Stimulated activated CD4-positive, alpha-beta T cell treated with anti-CD3 and anti-CD28 coated beads, Interleukin-2, amount 100 ng/mL, for 48 hours (primary cell): ENCODE results near the gene CAPN15.

Source experiments
- DNase-seq, 2 donors: peaks; one replicate each; pipeline ENCODE4 v3.0.0-alpha.2; 2020

The CAPN15 gene

DNA sequence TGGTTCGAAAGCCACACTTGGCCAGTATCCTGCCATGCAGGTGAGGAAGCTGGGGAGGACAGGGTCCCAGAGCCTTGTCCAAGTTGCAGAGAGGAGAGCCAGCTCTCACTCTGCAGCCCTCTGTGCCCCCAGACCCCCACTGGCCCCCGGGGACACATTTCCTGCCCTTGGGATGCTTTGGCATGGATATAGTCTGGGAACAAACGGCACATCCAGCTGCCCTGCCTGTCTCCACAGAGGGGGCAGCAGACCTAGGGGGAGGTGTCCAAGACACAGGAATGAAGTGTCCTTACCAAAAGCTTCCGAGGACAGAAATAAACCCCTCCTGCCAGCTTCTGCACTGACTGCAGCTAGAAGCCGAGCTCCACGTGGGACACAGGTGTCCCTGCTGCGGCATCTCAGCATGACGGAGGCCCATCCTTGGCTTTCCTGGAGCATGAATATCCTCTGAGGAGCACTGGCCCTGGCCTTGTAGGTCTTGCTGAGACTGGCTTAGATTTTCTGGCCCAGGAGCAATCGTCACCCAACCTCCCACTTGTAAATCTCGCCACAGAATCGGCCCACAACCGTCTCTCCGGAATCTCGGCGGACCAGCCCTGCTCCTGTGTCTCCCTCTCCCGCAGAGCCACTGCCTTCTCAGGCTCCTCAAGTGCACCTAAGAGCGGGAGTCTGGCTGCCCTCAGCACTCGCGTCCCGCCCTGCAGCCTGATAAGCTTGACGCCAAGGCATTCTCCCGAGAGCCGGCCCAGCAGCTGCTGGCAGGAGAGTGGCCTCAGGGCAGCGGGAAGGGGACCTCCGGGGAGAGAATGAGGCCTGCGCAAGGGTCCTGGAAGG, 1.1 kb upstream of the CAPN15 start:
- peak; percentile 19 to 21 for DNase-seq

DNA sequence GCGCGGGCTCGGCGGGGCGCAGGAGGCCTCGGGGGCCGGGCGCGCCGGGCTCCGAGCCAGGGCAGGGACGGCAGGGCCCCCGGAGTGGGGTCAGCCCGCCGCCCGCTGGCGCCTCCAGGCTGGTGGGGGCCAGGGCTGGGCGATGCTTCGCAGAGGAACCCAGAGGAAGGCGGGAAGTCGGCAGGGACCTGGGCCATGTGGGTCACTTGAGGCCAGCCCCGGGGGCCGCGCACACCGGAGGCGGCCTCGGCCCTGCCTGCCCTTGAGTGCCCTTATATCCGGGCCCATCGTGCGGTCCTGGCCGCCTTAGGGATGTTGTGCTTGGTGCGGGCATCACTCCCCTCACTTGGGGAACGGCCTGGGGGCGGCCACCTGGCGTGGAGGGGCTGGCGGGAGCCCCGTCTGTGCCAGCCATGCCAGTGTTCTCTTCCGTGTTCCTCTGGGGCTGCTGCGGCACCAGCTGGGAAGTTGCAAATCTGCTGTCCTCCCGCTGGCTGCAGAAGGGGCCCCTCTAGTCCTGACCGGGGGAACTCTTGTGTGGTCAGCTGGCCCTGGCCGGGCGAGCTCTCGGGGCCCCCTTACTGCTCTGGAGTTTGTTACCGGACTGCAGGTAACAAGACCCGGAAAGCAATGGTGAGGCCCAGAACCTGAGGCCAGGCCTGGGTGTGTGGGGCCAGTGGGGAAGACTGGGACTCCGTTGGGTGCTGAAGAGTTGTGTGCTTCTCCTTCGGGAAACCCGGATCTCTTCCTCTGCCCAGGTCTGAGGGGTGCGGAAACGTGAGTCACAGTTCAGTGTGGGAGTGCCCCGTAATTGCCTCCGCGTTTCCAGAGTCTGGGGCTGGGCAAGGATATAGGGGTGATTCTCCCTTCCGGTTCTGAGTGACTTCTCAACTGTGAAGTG, 849 bp downstream of the CAPN15 start:
- peak; percentile 25 to 35 for DNase-seq

DNA sequence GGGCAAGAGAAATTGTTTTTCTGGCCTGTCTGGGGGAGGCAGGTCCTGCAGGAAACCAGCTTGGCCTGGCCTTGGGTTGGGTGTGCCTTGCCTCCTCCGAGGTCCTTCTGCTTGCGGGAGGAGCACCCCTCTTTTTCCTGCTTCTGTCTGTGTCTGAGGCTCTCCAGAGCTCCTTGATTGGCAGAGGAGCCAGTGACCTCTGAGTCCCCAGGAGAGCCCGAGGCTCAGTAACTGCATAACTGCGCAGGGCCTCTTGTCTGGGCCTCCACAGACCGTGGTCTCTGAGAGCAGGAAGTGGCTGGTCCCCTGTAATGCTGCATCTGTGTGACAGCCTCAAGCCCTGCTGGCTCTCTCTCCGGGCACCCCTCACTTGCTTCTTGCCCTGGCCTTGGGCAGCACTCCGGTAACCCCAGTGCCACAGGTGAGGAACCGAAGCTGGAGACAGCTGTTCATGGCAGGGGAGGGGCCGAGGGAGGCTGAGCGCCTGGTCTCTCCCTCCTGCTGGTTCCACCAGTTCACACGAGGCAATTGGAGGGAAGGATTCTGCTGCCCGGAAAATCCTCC, 1.6 kb downstream of the CAPN15 start:
- no peak for DNase-seq

DNA sequence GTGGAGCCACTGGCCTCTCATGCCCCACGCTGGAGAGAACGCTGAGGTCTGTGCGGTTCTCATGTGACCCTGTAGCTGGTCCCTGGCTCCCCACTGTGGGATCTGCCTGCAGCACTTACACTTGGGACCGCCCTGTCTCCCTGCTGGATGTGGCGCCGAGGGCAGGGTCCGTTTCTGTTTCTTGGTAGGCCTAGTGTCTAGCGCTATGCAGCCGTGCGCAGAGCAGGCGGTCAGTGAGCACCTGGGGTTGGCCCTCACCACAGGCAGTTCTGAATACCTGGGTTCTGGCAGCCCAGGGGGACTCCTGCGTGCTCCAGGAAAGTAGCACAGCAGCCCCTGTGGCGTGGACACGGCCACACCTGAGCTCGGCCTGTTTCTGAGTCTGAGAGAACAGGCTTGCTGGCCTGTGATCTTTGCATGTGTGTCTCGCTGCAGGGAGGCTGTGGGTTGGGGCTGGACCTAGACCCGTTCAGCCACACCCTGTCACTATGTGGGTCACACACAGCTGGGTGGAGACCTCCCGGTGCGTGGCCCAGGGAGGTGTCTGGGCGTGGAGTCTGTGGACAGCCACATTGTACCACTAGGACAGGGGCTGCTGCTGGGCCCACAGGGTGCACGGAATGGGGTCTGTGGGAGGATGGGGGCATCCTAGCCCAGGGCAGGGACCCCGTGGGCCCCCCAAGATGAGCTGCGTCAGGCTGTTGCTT, 2.8 kb downstream of the CAPN15 start:
- no peak for DNase-seq

DNA sequence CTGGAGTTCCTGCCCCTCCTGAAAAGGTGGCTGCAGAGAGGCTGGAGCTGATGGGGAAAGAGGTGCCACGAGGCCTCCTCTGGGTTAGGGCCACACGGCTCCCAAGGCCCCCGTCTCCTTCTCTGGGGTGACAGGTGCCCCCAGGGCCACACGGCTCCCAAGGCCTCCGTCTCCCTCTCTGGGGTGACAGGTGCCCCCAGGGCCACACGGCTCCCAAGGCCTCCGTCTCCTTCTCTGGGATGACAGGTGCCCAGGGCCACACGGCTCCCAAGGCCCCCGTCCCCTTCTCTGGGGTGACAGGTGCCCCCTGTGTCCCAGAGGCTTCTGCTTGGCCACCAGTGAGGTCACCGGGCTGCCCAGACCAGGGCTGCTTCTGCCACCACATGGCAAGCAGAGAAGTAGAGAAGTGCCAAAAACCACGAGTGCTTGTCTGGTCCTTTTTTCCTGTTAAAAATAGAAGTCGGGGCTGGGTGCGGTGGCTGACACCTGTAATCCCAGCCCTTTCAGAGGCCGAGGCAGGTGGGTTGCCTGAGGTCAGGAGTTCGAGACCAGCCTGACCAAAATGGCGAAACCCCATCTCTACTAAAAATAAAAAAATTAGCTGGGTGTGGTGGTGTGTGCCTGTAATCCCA, 4.1 kb downstream of the CAPN15 start:
- DNase-seq, result no peak

DNA sequence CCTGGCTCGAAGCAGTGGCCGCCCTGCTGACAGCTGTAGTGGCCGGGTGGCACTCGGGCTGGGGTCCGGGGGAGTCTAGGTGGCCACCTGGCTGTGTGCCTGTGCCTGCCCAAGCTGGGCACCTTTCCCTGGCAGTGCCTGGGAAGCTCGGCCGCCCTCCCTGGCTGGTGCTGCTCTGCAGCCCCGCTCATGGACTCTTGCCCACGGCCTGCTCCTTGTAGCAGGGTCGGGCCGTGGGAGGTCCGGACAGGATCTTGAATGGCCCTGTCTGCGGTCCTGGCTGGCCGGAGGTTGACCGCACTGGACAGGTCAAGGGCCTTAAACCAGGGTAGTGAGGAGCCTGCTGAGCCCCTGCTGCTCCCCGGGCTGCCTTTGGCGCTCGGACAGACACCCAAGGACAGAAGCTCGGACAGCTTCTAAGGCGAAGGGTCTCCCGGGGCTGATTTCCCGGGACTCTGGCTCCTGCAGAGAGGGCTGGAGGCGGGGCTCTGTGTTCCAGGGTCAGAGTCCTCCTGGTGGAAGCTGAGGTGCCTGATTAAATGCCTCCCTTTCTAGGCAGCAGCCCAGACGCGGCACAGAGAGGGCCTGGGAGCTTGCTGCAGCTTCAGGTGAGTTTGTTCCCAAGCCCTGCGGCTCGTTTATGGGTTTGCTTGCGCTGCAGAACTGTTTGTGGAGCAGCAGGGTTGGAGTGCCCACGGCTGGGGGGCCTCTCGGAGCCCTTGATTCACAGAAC, 6.0 kb downstream of the CAPN15 start:
- DNase-seq, result no peak

DNA sequence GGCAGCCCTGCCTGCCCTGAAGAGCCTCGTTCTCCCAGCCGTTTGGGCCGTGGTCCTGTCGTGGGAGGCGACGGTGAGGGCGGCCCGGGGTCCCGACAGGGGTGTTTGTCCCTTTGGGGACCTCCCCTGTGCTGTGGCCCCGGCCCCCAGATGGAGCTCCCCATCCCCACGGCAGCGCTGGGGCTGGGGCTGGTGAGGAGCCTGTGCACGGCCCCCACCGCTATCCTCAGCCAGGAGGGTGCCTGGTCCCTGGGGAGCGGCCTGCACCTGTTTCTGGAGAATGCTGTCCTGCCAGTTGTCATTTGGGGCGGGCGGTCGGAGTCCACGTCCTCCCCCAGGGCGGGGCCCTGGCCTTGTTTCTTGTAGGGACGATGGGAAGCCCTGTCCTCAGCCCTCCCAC, 6.6 kb downstream of the CAPN15 start:
- DNase-seq, result no peak

DNA sequence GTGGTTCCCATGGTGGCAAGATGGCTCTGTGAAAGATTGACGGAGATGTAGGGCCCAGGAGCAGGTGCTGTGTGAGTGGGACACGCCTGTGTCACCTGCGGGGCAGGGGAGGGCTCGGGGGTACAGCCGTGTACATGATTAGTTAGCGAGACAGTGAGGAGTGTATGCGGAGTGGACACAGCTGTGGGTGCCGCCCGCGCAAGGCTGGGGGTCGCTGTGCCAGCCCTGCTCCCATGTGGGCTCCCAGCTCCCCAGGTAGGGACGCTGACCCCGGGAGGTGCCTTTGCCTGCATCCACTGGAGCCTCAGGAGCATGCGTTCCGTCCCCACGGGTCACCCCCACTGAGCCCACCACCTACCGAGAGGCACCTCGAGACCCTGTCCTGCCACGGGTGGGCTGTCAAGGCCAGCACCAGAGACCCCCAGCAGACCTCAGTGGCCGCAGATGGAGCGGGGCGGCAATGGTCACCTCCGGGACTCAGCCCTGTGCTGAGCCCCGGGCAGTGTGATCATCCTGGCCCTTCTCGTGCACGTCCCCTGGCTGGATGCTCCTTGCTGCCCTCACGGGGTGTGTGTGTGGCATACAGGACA, 7.4 kb downstream of the CAPN15 start:
- no peak for DNase-seq

DNA sequence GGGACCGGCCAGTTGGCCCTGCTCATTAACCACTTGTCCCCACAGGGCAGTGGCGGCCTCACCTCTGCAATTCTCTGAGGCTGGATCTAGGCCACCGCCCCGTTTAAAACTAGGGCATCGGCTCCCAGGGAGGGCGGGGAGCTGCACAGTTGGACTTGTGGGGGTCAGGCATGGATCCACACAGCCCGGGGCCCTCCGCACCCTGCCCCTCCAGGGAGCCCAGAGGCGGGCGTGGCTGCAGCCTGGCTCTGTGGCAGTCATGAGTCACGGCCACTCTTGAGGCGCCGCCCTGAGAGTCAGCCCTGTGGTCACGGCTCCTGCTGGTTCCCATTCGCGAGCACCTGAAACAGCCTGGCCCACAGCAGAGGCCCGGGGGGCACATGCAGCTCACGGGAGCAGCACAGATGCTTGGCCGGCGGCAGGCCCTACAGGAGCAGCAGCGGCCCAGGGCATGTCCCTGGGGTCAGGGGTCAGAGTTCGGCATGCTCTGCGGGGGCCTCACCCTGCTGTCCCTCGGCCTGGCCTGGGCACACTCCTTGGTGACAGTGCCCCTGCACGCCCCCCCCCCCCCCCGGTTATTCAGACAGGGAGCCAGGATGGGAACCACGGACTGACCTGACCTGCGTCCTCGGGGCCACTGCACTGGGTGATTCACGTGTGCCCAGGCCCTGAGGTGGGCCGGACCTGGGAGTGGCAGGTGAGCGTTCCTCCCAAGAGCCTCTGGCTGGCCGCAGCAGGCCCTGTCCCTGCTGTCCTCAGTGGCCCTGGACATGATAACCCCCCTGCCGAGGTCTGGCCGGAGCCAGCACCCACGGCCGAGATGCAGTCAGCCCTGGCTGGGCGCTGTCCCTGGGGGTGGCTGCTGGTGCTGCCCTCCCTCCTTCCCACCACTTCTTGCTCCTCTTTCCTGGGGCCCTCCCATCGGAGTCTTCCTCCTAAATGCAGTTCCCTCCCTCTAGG, 8.2 kb downstream of the CAPN15 start:
- DNase-seq, result no peak

DNA sequence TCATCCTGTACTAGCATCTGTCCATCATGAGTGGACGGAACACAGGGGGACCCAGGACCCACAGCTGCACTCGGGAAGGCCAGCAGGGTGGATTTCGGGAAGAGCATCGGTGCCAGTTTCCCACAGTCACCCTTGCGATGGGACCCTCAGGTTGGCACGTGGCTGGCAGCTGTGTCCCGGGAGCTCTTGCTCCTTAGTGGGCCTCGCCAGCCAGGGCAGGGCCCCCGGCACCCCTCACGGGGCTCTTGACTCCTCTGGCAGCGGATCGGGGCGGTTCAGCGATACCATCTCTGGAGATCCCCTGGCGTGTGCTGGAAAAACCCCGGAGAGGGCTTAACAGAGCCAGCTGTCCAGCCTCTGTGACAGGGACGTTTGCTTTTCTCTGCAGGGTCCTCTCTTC, 9.2 kb downstream of the CAPN15 start:
- DNase-seq, result no peak

DNA sequence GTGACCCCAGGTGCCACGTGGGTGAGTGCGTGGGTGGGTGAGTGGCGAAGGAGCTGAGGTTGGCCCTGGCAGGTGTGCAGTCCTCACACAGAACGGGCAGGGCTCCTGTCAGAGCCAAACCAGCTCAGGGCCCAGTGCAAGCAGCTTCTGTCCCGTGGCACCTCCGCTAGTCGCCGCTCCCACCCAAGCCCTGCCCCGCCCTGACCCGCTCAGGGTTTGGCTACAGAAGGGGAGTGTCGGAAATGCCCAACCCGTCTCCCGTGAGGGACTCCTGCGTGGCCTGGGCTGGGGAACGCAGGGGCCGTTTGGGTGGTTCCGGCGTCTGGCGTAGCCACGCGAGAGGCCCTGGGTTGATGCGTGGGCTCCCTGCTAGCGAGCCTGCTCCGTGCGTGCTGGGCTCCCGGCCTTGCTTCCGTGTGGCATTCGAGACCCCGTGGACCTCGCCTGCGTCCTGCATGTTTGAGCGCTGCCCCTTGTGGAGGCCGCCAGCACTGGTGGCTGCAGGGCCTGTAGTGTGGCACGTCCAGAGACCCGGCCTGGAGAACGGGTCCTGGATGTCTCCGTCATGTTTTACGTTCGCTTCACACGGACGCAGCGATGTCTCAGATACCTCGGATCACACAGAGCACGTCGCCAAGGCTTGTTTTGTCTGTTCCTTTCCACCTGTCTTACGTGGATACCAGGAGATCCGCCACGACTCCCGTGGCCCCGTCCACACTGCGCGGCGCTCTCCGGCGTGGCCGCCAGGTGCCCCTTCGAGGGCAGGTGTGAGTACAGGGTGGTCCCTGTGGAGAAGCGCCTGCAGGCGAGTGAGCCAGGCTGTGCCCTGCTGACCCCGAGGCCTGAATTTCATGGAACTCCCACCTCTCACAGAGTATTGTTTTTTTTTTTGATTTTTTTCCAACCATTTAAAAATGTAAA, 10.2 kb downstream of the CAPN15 start:
- no peak for DNase-seq

DNA sequence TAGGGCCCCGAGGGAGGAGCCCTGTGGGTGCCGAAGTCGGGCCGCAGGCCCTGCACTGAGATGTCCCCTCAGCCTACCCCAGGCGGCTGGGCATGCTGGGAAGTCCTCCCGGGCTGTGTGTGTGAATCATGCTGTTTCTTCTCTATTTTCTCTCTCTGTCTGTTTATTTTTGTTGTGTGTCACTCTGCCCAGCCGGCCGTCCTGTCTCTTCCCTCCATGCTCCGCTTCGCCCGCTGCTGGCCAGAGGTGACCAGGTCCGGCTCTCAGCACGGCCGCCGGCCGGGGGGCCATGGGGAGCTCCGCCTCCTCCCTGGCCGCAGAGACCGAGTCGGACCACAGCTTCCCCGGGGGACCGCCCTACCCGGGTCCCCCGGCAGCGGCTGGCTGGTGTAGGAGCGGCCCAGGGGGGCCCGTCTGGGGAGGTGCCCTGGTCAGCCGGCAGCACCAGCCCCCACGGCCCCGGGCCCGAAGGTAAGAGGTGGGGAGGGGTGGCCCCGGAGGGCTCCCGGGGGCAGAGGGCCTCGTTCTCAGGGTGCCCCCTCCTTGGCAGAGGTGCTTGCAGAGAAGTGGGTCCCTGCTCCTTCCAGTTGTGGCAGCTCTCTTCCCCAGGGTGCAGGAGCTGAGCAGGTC, 12.5 kb downstream of the CAPN15 start:
- no peak for DNase-seq

DNA sequence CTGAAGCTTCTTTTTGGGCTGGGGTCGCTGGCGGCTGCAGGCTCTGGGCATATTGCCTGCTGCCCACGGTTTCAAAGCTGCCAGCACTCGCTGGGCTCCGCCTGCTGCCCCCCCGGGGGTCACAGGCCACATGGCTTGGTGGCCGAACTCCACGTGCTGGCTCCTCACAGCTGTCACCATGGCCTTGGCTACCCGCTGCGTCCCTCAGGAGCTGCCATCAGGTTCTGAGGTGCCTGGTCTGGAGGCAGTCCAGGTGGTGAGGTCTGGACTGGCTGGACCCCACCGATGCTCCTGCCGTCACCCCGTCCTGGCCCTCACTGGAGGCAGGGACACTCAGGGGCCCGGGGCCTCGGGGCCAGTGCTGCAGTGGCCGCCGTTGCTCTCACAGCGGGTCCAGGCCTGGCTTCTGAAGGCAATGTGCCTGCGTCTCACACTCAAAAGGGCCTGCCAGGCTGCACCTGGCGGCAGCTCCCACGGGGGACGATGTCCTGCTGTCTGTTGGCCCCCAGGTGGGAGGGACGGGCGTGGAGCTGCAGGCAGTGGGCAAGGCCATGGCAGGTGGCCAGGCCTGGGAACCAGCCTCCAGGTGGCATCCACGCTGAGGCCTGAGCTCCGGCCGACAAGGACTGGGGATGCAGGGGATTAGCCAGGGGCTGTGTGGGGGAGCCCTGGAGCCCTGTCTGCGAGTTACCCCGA, 13.3 kb downstream of the CAPN15 start:
- DNase-seq, result no peak

DNA sequence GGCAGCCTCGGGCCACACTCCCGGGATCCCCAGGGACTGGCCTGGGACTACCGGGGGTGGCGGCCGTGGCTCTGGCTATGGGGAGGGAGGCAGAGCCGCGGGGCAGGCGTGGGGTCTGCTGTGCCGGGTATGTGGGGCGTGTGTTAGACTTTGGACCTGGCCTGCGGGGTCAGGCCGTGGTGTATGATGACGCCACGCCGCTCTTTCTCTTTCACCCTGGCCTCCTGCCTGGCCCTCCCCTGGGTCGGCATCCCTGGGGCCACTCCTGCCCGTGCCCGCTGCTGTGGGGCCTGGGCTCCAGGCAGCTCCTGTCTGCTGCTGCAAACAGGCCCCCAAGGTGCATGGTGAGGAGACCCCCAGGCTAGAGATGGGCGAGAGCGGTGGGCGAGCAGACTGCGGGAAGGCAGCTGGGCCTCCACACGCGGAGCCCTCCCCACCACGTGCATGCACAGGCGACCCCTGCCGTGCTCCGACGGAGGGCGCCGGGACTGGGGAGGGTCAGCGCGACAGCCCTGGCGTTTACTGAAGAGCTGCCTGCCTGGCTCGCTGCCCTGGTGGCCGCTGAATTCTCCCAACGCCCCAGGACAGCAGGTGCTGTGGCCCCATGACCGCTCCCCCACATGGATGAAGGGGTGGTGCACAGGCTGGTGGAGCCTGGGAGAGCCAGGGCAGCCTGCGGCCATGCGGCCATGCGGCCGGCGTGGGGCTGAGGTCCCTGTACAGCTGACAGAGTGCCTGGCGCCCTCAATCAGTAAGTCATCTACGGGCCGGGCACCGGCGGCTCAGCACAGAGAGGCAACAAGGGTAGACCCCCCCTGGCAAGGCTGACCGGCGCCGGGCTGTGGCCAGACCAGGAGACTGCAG, 16.0 kb downstream of the CAPN15 start:
- DNase-seq, result no peak

DNA sequence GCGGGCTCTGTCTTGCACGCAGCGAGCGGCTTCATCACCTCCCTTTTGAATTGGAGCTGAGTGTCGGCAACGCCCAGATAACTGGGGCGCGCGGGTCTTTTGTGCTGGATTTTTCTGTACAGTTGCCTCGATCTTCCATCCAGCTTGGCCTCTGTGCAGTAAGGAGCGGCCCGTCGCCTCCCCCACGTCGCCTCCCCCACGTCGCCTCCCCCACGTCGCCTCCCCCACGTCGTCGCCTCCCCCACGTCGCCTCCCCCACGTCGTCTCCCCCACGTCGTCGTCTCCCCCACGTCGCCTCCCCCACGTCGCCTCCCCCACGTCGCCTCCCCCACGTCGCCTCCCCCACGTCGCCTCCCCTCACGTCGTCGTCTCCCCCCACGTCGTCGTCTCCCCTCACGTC, 17.0 kb downstream of the CAPN15 start:
- no peak for DNase-seq

DNA sequence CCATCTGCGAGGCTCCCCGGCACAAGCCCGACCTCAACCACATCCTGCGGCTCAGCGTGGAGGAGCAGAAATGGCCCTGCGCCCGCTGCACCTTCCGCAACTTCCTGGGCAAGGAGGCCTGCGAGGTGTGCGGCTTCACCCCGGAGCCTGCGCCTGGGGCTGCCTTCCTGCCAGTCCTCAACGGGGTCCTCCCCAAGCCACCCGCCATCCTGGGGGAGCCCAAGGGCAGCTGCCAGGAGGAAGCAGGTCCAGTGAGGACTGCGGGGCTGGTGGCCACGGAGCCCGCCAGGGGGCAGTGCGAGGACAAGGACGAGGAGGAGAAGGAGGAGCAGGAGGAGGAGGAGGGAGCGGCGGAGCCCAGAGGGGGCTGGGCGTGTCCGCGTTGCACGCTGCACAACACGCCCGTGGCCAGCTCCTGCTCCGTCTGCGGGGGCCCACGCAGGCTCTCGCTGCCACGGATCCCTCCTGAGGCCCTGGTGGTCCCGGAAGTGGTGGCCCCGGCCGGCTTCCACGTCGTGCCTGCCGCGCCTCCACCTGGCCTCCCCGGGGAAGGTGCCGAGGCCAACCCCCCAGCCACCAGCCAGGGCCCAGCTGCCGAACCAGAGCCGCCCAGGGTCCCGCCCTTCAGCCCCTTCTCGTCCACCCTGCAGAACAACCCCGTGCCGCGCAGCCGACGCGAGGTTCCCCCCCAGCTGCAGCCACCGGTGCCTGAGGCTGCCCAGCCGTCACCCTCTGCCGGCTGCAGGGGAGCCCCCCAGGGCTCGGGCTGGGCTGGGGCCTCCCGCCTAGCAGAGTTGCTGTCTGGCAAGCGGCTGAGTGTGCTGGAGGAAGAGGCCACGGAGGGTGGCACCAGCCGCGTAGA, 19.6 kb downstream of the CAPN15 start:
- DNase-seq, result peak in 1 of 2 donors; percentile 30
